Lung (tissue), 12 donors: ENCODE data around the gene CCDC85C. TPM values are rescaled to one million over a fixed set of nuclear protein-coding genes. Genes with fewer than 3 reads are reported as not detected.
A peak's percentile ranks its signal among the peaks of the same experiment; 100 is the strongest.

Experiments
- ATAC-seq: fragments of 200-7000 bp; cut with Tn5 transposase; one replicate; pipeline ENCODE4 v1.9.1; 2020; ENCODE audit warnings: moderate number of reproducible peaks; ENCODE audit not compliant: insufficient read depth, low FRiP score
- DNase-seq, 3 donors: peaks; one replicate each; pipeline ENCODE4 v3.0.0-alpha.2; 2013 to 2017
- H3K27ac ChIP-seq, 2 donors: one replicate each; pipeline ENCODE4 v1.5.1; 2013; ENCODE audit warnings: mild to moderate bottlenecking in 2 of 2, moderate library complexity in 2 of 2, control low read depth in 1 of 2, inconsistent platforms in 1 of 2, low read depth in 1 of 2, low read length in 1 of 2
- H3K27me3 ChIP-seq, 3 donors: one replicate each; pipeline ENCODE4 v1.5.1; 2013; ENCODE audit warnings: low read length in 2 of 3; ENCODE audit not compliant: control insufficient read depth in 3 of 3, insufficient read depth in 3 of 3
- H3K36me3 ChIP-seq, 4 donors: one replicate each; pipeline ENCODE4 v1.5.1; 2013; ENCODE audit warnings: low read length in 4 of 4, mild to moderate bottlenecking in 1 of 4, moderate library complexity in 1 of 4; ENCODE audit not compliant: control insufficient read depth in 4 of 4, insufficient read depth in 4 of 4
- H3K4me1 ChIP-seq, 5 donors: one replicate each; pipeline ENCODE4 v1.5.1; 2013; ENCODE audit warnings: low read length in 5 of 5, mild to moderate bottlenecking in 2 of 5, moderate library complexity in 1 of 5; ENCODE audit not compliant: control insufficient read depth in 5 of 5, insufficient read depth in 5 of 5
- H3K4me3 ChIP-seq: one replicate; pipeline ENCODE4 v1.5.1; 2013; ENCODE audit warnings: mild to moderate bottlenecking, control low read depth, moderate library complexity
- H3K9ac ChIP-seq, 2 donors: one replicate each; pipeline ENCODE4 v1.5.1; 2013; ENCODE audit warnings: low read length in 2 of 2, control low read depth in 1 of 2; ENCODE audit not compliant: insufficient read depth in 1 of 2
- H3K9me3 ChIP-seq, 4 donors: one replicate each; pipeline ENCODE4 v1.5.1; 2013; ENCODE audit warnings: low read length in 3 of 4, mild to moderate bottlenecking in 1 of 4, moderate library complexity in 1 of 4; ENCODE audit not compliant: control insufficient read depth in 4 of 4, insufficient read depth in 3 of 4
- CTCF ChIP-seq: IDR thresholded peaks from 2 replicates; pipeline ENCODE4 v1.5.1; 2012; ENCODE audit warnings: mild to moderate bottlenecking; ENCODE audit errors: control extremely low read depth, extremely low read depth
- WGBS, 2 donors: extraction: QIAGEN DNeasy Blood & Tissue Kit; methylation state at CpG; one replicate each; pipeline ENCODE4 v1.1.7; 2013; 5-methylcytosine and 5-hydroxymethylcytosine counted together
- polyA plus RNA-seq, 2 donors: library from polyadenylated mRNA; stranded (reverse); fragments of 200-250 nt; gene quantifications; one replicate each; pipeline ENCODE4 v1.2.1, GENCODE V29; 2013
- total RNA-seq, 2 donors: library from RNA; depleted of rRNA in 1 of 2; stranded (reverse); fragments of >200 nt in 1 of 2; gene quantifications; one replicate each; pipeline ENCODE4 v1.2.1, GENCODE V29; 2014 to 2021
- donor health status: control.
- donor health status: control.
- donor health status: Bipolar disorder and iron deficiency.
- donor health status: healthy.
- donor health status: DM: yes; HTN: yes; CAD: no.

Gene CCDC85C
- total and polyA plus RNA-seq, 4 donors, result 2.8 to 19.8 (median 17.6) TPM

- no peak overlapping the region for H3K27ac ChIP-seq
- whole genome bisulfite sequencing, 2 donors, result 83 to 95% methylated on average over 11 of the region's 11 CpGs
- H3K4me1 ChIP-seq, result no peaks in the 10 kb centered on the region
- DNase-seq (peak in 1 of 3 donors; percentile 34), ATAC-seq (no peak)
- no peak overlapping the region for H3K4me3 ChIP-seq
- H3K27me3 ChIP-seq, result no peaks in the 10 kb centered on the region
- H3K9ac ChIP-seq, result no peak overlapping the region
- no peak for TF ChIP-seq CTCF
- H3K9me3 ChIP-seq, result no peaks in the 10 kb centered on the region
- H3K36me3 ChIP-seq, result no peaks in the 10 kb centered on the region
These were observed 22.1 kb upstream of the CCDC85C start for GRCh38 chr14:99626041-99626648.

GRCh38 chr14:99625476-99625875, 21.5 kb upstream of the CCDC85C start:
- Histone ChIP-seq H3K9me3 (no peaks in the 10 kb centered on the region), H3K9ac (no peak overlapping the region), H3K36me3 (no peaks in the 10 kb centered on the region), H3K27me3 (no peaks in the 10 kb centered on the region), H3K4me1 (peaks cover 0 to 1% (median 0%) of the 10 kb centered on the region in 5 donors), H3K27ac (no peak overlapping the region), H3K4me3 (no peak overlapping the region)
- no peak for DNase-seq
- ATAC-seq, result no peak
- WGBS, 2 donors, result 84 to 94% methylated on average over 3 of the region's 3 CpGs
- no peak for TF ChIP-seq CTCF

GRCh38 chr14:99624971-99625370, 21.0 kb upstream of the CCDC85C start:
- H3K36me3 ChIP-seq, result no peaks in the 10 kb centered on the region
- no peaks in the 10 kb centered on the region for H3K9me3 ChIP-seq
- WGBS, 2 donors, result 89 to 90% methylated on average over 13 of the region's 13 CpGs
- peaks cover 0 to 5% (median 0%) of the 10 kb centered on the region in 5 donors for H3K4me1 ChIP-seq
- ATAC-seq (no peak), DNase-seq (no peak)
- no peak for TF ChIP-seq CTCF
- no peak overlapping the region for H3K4me3 ChIP-seq
- H3K27ac ChIP-seq, result no peak overlapping the region
- no peaks in the 10 kb centered on the region for H3K27me3 ChIP-seq
- H3K9ac ChIP-seq, result no peak overlapping the region

GRCh38 chr14:99624024-99624423, 20.0 kb upstream of the CCDC85C start:
- DNase-seq, result no peak
- Histone ChIP-seq H3K9ac (no peak overlapping the region), H3K36me3 (no peaks in the 10 kb centered on the region), H3K27ac (no peak overlapping the region), H3K4me1 (peaks cover 0 to 5% (median 0%) of the 10 kb centered on the region in 5 donors), H3K4me3 (no peak overlapping the region), H3K27me3 (no peaks in the 10 kb centered on the region), H3K9me3 (no peaks in the 10 kb centered on the region)
- no peak for ATAC-seq
- no peak for TF ChIP-seq CTCF
- WGBS, 2 donors, result 74 to 81% methylated on average over 6 of the region's 6 CpGs
